HG02759 (cell line): ENCODE data around the gene C3orf20.
"Not testable (repeated sequence)": the region's sequence is repeated elsewhere in the genome, so short reads cannot be mapped to it uniquely, and the experiment has no call there.

Source experiments
- ATAC-seq: cut with Tn5 transposase; IDR thresholded peaks from one replicate; pipeline ENCODE4 v1.9.1; 2021; ENCODE audit warnings: mild to moderate bottlenecking, moderate library complexity; ENCODE audit not compliant: unreplicated experiment

Gene C3orf20

GRCh38 chr3:14793858-14794234, 118.9 kb downstream of the C3orf20 start:
- no peak for ATAC-seq

DNA sequence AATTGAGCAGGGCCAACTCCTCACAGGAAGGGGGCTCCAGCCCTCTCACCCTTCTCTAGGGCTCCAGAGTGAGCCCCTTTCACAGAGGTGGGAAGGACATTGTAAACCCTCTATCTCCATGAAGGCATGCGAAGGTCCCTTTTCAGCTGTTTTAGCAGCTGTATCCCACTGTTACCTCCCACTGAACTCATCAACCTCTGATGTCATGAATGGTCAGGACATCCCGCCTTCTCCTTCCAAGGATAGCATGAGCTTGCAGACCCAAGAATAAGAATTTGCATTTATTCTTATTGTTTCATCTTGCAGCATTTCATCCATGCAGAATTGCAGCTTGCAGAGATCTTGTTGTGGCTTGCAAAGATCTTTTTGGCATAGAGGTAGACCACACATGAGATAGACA, 119.5 kb downstream of the C3orf20 start:
- no peak for ATAC-seq

- no peak for ATAC-seq
Measured at GRCh38 chr3:14795996-14796395, 121.1 kb downstream of the C3orf20 start.

GRCh38 chr3:14796403-14797077, 121.6 kb downstream of the C3orf20 start:
- ATAC-seq, result no peak

DNA sequence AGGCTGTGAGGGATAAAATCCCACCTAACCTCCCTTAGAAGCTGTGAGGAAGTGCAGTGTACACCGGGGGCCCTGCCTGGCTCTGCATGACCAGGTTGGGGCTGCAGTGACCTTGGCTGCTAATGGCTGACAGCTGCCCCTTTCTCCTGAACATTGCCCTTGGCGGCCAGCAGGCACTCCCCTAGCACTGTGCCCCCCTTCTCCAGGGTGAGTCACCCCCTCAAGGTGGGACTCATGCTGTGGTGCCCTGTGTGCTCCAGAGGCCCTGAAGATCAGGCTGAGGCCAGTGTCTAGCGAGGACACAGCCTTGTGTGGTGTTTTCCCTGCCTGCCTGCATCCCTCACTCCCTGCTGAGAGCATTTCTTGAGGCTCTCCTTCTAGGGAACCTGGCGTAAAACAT, 122.8 kb downstream of the C3orf20 start:
- ATAC-seq, result no peak

- no peak for ATAC-seq
Measured at GRCh38 chr3:14798231-14798630, 123.3 kb downstream of the C3orf20 start.

DNA sequence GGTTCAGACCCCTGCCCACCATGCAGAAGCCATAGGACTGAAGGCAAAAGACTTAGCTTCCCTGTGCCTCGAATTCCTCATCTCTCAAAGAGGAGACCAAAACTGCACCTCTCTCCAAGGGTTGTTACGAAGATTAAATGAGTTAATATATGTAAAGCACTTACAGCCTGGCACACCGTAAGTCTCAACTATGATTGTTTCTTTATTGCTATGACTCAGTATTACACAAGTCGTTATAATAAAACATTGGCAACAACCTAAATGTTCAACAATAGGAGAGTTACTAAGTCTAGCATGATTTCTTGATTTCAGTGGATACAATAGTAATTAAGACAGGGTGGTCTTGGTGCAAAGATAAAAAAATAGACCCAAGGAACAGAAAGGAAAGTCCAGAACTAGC, 124.2 kb downstream of the C3orf20 start:
- ATAC-seq, result no peak

- ATAC-seq, result no peak
Measured at GRCh38 chr3:14801031-14801430, 126.1 kb downstream of the C3orf20 start.

GRCh38 chr3:14801668-14802380, 126.9 kb downstream of the C3orf20 start:
- no peak for ATAC-seq

DNA sequence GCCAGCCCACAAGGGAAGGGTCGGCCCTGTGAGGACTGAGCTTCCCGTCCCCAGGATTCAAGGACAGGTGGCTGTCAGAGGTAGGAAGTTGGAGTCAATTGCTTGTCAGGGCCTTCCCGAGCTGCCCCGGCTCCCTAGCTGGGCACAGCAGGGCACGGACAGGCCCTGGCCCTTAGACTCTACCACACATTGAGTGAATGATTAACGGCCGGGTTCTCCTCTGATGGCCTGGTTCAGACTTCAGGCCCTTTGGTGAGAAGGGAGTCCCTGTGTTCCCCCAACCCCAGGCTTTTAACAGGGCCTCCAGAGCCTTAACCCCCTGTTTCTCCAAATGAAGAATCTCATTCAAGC, 127.4 kb downstream of the C3orf20 start:
- no peak for ATAC-seq

- no peak for ATAC-seq
Measured at GRCh38 chr3:14803101-14803980, 128.4 kb downstream of the C3orf20 start.

DNA sequence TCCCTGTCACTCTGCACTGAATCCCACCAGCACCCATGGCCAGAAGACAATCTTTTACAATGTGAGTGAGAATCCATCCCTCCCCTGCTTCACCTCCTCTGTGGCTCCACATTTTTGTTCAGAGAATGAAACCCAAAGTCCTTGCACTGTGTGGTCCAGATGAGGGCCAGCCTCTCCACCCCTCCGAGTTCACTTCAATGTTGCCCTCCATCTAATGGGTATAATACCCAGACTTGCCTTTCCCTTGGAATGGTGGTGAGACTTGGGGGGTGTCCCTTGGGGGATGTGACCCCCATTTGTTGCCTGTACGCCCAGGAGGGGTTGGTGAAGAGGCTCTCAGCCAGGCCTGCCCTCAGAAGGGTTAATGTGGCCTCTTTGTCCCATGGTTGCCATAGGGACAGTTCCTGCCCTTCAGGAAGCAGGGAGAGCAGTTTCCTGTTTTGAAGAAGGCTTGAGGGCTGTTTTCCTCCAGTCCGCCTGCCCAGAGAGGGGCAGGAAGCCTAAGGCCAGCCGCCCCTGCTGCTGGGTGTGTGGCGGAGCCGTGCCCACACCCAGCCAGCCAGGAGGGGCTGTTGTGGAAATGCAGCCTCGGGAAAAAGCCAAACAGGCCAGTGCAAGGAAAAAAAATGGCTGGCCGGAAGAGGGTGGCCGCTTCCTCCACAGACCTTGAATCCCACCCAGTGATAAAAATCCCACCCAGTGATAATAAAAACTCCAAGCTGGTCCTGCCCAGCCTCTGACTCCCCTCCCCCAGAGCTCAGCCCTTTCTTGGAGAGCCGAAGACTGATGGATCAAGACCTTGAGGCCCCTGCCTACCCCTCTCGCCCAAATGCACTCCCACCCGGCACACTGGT, 129.3 kb downstream of the C3orf20 start:
- no peak for ATAC-seq

DNA sequence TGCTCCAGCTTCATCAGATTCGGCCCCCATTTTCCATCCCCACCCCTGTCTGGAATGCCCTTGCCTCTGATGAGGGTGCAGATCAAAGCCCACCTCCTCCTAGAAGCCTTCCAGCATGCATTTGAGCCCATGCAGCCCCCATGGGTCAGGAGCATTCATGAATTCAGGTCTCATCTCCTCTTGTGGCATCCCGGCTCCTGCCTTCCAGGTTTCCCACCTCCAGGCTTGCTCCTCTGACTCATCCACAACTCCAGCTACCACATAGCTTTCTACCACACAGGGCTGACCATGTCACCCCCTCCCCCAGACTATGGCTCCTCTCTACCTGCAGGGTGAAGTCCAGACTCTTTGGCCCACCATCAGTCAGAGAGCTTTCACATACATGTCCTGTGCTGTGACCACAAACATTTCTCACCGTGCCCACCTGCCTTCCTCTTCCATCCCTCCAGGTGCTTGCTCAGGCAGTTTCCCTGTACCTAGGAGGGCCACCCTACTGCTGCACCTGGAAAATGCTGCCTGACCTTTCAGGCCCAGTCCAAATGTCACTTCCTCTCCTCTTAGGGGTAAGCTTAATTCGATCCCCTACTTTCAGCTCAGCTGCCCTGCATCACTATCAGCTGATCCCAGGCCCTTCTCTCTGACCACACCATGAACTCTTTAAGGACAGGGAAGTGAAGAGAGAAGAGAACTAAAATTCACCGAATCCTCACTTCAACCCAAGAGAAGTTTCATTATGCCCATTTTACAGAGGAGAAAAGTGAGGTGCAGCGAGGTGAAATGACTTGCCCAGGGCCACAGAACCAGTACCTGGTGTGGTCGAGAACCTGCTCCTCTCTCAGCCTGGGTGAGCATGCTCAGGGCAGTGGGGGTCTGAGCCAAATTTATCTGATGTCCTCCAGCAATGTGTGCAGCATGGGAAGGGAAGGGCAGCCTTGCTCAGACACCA, 130.2 kb downstream of the C3orf20 start:
- ATAC-seq, result no peak

DNA sequence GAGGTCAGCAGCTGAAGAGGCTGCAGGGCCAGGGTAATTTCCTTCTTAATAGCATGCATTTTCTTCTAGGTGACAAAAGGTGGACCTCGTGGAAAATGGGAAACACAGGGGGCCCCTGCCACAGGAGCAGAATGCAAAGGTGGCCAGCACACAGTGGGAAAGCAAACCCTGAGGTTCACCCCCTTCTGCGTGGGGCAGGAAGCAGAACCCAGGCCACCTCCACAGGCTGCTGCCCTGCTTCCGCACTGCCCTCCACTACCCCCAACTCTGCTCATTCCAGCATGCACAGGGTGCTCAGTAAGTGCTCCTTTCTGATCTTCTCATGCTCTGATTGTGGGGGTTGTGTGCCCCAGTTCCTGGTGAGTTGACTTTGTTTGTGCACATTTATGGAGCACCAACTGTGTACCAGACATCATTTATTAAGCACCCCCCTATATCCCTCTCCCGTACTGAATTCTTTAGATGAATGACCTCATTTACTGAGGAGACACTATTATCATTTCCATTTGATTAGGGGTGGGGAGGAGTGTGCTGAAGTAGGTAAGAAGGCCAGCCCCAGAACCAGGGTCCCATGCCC, 131.1 kb downstream of the C3orf20 start:
- no peak for ATAC-seq

- ATAC-seq, result no peak
Measured at GRCh38 chr3:14806641-14807263, 131.8 kb downstream of the C3orf20 start.

GRCh38 chr3:14808025-14808424, 133.1 kb downstream of the C3orf20 start:
- ATAC-seq, result no peak

- no peak for ATAC-seq
Measured at GRCh38 chr3:14808502-14809266, 133.7 kb downstream of the C3orf20 start.

DNA sequence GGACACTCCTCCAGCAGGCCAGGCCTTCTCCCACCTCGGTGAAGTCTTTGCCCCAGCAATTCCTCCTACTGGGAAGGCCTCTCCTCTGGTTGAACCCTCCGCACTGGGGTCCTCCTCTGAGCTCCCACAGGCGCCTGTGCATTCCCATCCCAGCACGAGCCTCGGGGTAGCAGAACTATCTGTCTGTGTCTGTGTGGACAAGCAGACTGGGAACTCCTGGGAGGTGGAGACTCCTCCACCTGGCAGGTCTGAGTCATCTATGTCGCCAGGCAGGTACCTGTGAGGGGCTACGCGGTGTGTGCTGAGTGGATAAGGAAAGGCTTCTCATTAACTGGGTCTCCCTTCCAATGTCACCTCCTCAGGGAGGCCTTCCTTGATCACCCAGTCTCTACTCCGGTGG, 134.7 kb downstream of the C3orf20 start:
- not testable (repeated sequence) for ATAC-seq
